ENCODE data around the gene IGDCC3.

IGDCC3 gene

GRCh38 chr15:65386376-65386775, 8.6 kb upstream of the IGDCC3 start:
- DNase-seq = no peak

GRCh38 chr15:65385870-65386258, 8.1 kb upstream of the IGDCC3 start:
- DNase-seq = no peak

GRCh38 chr15:65384895-65385869, 7.4 kb upstream of the IGDCC3 start:
- DNase-seq = peak; percentile 68

GRCh38 chr15:65384505-65384894, 6.7 kb upstream of the IGDCC3 start:
- no peak for DNase-seq

GRCh38 chr15:65383991-65384390, 6.2 kb upstream of the IGDCC3 start:
- no peak for DNase-seq

GRCh38 chr15:65383456-65383855, 5.7 kb upstream of the IGDCC3 start:
- DNase-seq = no peak

GRCh38 chr15:65382921-65383320, 5.1 kb upstream of the IGDCC3 start:
- no peak for DNase-seq

GRCh38 chr15:65382146-65382491, 4.3 kb upstream of the IGDCC3 start:
- DNase-seq = no peak

- DNase-seq = no peak
These were observed 3.8 kb upstream of the IGDCC3 start for GRCh38 chr15:65381445-65382145.

GRCh38 chr15:65379986-65380385, 2.2 kb upstream of the IGDCC3 start:
- DNase-seq = no peak

- no peak for DNase-seq
These were observed 462 bp downstream of the IGDCC3 start for GRCh38 chr15:65377105-65377975.

GRCh38 chr15:65376767-65377104, 1.1 kb downstream of the IGDCC3 start:
- DNase-seq = no peak

GRCh38 chr15:65375871-65376607, 1.8 kb downstream of the IGDCC3 start:
- no peak for DNase-seq

GRCh38 chr15:65374821-65375401, 2.9 kb downstream of the IGDCC3 start:
- no peak for DNase-seq

- DNase-seq = no peak
These were observed 3.5 kb downstream of the IGDCC3 start for GRCh38 chr15:65374334-65374733.

- DNase-seq = no peak
These were observed 4.6 kb downstream of the IGDCC3 start for GRCh38 chr15:65373163-65373651.

- no peak for DNase-seq
These were observed 5.1 kb downstream of the IGDCC3 start for GRCh38 chr15:65372787-65373067.

- no peak for DNase-seq
These were observed 5.6 kb downstream of the IGDCC3 start for GRCh38 chr15:65371976-65372786.

GRCh38 chr15:65370885-65371284, 6.9 kb downstream of the IGDCC3 start:
- no peak for DNase-seq

GRCh38 chr15:65369651-65370050, 8.2 kb downstream of the IGDCC3 start:
- no peak for DNase-seq

- DNase-seq = no peak
These were observed 8.6 kb downstream of the IGDCC3 start for GRCh38 chr15:65369212-65369547.

Data from NCI-H1048 (cell line).